HK-2 (cell line): ENCODE measurements around the gene RGS9.
"Not testable (repeated sequence)": the region's sequence is repeated elsewhere in the genome, so short reads cannot be mapped to it uniquely, and the experiment has no call there.

Experiments
- DNase-seq: peaks from one replicate; pipeline ENCODE4 v3.0.0-alpha.2; 2018; ENCODE audit not compliant: unreplicated experiment

The RGS9 gene

GRCh38 chr17:65183736-65184135, 46.6 kb downstream of the RGS9 start:
- peak; percentile 55 for DNase-seq

DNA sequence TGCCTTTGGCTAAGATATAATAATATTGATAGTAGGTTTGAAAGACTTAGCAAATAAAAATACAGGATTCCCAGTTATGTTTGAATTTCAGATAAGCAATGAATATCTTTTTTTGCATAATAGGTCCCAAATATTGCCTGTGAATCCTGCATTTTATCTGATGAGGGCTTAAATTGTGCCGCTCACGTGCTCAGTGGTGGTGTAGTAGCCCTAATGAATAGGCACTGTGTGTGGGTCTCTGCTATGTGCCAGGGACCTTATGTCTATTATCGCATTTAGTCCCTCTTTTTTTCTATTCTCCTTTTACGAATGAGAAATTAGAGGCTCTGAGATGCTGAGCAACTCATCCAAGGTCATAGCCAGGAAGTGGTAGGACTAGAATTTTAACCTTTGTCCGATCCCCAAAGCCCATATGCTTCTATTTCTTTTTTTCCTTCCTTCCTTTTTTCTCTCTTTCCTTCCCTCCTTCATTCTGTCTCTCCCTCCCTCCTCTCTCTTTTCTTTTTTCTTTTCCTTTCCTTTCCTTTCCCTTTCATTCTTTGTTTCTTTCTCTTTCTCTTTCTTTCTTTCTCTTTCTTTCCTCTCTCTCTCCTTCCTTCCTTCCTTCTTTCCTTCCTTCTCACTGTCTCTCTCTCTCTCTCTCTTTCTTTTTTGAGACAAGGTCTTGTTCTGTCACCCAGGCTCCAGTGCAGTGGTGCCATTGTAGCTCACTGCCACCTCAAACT, 47.2 kb downstream of the RGS9 start:
- DNase-seq: no peak

DNA sequence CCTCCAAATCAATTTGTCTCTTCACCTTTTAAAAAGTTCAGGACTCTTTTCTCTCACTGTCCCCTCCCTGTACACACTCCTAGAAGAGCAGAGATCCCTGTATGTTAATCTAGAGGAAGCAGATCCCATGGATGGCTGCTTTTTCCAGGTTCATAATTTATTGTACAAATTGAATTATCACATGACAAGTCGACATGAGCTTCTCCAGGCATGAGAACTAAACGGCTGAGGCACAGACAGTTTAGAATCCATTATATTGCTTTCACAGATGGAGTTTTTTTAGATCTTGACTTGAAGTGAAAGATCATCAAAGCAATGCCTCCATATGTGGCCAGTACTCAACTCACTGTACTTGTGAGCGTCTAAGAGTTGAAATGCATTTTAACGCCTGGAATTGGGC, 47.9 kb downstream of the RGS9 start:
- no peak for DNase-seq

GRCh38 chr17:65185668-65186382, 48.7 kb downstream of the RGS9 start:
- no peak for DNase-seq

- DNase-seq: no peak
These were observed 53.4 kb downstream of the RGS9 start for GRCh38 chr17:65190467-65191097.

- peak; percentile 53 for DNase-seq
These were observed 54.9 kb downstream of the RGS9 start for GRCh38 chr17:65191811-65192740.

- no peak for DNase-seq
These were observed 56.1 kb downstream of the RGS9 start for GRCh38 chr17:65193305-65193704.

- no peak for DNase-seq
These were observed 56.6 kb downstream of the RGS9 start for GRCh38 chr17:65193716-65194293.

DNA sequence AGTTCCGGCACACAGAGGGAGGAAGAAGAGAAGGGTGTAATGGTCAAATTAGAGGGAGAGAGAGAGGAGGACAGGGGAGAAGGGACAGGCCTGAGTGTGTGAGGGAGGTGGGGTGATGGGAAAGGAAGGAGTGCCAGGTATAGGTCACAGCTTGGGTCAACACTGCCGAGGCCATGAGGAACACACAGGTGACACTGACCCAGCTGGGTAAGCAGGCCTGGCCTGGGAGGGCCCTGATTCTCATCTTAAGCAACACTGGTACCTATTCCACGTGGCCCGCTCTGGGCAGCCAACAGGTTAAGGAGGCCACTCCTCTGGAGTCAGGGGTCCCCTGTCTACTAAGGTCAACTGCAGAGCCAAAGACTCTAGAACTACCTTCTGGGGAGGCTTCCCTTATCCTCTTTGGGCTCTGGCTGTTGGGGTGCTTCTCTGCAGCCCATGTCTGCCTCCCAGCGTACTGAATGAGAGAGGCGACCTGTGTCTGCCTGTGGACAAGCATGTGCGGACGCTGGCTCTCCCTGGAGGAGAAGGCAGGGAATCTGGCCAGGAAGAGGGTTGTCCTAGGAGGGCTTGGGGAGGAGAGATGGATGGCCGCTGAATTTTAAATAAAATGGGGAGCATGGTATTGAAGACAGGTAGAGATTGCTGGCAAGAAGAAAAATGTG, 57.6 kb downstream of the RGS9 start:
- no peak for DNase-seq

- no peak for DNase-seq
These were observed 58.5 kb downstream of the RGS9 start for GRCh38 chr17:65195716-65196115.

DNA sequence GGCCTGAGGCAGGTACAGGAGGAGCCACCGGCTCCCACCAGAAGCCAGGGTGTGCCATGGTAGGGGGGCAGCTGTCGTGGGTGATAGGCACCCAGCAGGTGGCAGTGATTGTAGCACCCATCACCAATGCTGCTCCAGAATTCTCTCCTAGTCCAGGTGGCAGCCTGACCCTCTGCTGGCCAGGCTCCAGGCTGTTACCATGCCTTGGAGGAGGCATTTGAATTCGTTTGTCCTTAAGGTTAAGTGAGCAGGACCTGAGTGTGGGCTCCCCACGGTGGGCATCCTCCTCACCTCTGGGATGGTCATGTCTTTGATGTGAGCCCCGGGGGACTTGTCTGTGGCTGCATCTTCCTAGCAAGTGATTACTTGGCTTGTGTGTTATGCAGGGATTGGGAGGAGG, 59.4 kb downstream of the RGS9 start:
- no peak for DNase-seq

DNA sequence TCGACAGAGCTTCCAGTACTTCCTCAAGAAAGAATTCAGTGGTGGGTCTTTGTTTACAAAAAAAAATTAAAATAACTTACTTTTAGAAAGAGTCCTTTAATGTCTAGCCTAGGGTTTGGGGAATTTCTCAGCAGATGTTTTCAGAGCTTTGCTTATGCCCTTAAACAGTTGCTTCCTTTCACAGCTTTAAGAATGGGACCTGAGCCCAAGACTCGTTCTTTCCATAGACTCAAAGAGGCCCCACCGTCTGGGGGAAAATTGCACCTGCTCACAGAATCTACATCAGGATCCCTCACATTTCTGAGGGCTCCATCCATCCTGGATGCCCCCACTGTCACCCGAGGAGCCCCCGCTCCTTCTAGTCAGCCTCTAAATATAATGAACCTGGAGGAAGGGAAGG, 60.0 kb downstream of the RGS9 start:
- DNase-seq: no peak

DNA sequence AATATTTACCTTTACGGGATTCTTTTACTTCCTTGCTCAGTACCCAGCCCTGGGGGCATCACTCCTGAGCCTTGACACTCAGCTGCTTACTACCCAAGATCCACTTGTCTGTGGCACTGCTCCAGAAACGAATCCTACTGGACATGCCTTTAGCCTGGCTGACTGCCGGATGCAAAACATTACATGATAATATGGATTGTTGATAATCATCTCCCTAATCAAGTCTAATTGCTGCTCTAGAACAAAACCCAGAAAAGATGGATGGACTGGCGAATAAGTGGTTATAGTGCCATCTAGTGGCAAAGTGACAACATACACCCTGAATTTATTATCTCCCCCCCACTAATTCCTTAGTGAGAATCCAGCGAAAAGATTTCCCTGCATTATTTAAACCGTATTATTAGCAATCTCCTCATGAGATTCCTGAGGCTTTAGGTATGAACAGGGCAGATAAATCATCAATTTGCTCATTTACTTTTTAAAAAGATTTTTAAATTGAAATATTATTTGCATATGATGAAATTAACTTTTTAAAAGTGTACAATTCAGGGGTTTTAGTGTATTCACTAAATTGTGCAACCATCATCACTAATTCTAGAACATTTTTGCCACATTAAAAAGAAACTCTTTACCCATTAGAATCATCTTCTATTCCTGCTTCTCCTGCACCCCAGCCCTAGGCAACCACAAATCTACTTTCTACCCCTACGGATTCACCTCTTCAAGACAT, 61.6 kb downstream of the RGS9 start:
- DNase-seq: peak; percentile 17

DNA sequence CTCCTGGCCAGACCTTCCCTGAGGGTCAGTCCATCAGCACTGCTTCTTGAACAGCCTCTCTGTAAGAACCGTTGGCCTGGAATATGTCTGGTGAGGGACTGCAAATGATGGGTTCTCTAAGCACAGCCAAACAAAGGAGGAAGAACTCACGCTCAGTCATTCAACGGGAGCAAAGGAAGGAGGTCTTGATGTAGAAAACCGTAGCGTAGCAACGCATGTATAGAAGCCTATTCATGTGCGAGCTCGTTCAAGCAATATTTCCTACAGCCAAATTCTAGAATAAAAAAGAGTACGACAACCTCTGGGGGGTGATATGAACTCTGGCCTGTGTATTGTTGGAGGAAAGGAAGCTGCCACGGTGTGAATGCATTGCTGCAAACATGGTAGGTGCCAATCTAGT, 64.2 kb downstream of the RGS9 start:
- DNase-seq: no peak

DNA sequence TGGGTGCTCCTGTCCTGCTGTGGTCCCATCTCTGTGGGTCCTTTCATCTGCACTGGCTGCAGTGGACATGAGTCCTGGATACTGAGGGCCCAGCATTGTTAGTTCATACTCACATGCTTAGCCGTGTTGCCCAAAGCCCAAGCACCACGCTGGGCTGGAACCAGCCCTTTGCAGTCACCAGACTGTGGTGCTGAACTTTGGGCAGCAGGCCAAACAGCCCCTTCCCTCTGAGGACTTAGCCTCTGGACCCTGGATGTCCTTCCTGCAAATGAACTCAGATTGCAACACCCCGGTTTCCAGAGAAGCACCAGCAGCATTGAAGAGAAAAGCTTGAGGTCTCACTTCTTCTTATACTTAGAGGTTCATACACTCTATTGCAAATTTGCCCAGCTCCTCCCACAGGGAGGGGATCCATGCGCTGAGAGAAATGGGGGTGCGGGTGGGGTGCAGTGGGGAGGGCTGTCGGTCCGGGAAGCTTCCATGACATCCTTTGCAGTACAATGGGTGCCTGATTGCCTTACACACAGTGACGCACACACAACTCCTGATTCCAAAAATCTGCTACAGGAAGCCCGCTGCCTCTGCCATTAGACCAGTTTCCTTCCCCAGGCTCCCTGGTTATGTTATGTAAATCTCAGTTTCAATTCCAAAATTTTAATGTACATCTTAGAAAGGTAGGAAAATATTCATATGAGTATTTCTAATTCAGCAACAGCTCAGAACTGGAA, 65.8 kb downstream of the RGS9 start:
- no peak for DNase-seq

GRCh38 chr17:65204001-65204400, 66.8 kb downstream of the RGS9 start:
- DNase-seq: no peak

GRCh38 chr17:65205655-65206054, 68.5 kb downstream of the RGS9 start:
- no peak for DNase-seq

GRCh38 chr17:65207448-65207847, 70.3 kb downstream of the RGS9 start:
- DNase-seq: not testable (repeated sequence)

DNA sequence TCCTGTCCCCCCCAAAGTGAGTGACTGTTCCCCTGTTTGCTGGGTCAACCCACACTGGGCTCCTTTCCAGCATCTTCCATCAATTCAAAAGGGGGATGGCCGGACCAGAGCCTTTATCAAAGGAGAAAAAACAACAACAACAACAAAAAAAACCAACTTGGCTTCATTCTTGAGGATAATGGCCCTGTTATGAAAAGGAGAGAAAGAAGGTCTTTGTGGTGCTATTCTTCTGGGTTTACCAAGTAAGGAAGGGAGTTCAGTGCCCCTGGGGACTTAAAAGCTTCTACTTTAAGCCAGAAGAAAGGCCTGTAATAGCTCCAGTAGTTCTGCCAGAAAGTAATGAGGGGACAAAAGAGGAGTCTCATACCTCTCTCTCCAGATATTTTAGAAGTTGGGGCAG, 71.5 kb downstream of the RGS9 start:
- no peak for DNase-seq

DNA sequence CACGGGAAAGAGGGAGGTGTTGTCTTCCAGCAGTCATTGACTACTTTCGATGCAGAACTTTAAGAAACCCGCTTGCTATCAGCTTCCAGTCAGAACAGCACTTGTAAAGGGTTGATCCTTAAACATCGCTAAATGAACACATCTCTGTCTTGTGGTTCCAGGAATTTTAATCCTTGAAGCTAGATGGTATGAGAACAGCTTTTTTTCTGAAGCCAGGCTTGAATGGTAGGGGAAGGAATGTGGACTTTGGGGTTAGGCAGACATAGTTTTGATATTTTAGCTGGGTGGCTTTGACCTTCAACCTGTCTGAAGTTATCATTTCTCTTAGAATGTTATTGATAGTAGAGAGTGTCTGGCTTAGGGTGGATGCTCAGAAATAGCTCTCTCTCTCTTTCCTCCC, 81.1 kb downstream of the RGS9 start:
- DNase-seq: no peak
